Measurements from ENCODE around the gene GORAB.

The GORAB gene

GRCh38 chr1:170559166-170559565 is 27.2 kb downstream of the GORAB start:
- no peaks in the 10 kb centered on the region for H3K27me3 Mint-ChIP-seq
- H3K4me1 Mint-ChIP-seq (ENCODE audit: low read depth), result peaks cover 17% of the 10 kb centered on the region
- H3K27ac Mint-ChIP-seq, result no peak overlapping the region
- peaks cover 16% of the 10 kb centered on the region for H3K9me3 Mint-ChIP-seq
- no peak for DNase-seq
- H3K36me3 Mint-ChIP-seq (ENCODE audit: low read depth), result peaks cover 12% of the 10 kb centered on the region
- no peak overlapping the region for H3K4me3 Mint-ChIP-seq

DNA sequence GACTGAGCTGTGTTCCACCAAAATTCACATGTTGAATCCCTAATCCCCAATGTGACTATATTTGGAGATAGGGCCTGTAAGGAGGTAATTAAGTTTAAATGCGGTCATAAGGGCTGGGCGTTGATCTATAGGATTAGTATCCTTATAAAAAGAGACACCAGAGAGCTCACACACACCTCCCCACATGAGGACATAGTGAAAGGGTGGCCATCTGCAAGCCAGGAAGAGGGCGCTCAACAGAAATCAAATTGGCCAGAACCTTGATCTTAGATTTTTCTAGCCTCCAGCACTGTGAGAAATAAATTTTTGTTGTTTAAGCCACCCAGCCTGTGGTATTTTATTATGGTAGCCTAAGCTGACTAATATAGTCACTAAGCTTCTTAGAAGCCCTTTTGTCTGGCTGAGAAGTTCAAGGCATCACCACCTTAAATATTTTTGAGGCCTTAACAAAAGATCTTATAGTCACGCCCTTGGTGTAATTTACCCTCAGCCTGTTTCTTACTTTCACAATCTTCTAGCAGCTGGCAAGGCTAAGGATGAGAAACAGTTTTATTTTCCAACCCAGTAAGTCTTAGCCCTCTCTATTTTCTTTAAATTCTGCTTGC is 28.8 kb downstream of the GORAB start:
- Mint-ChIP-seq H3K36me3 (ENCODE audit: low read depth) (peaks cover 4% of the 10 kb centered on the region), H3K4me1 (ENCODE audit: low read depth) (peaks cover 17% of the 10 kb centered on the region), H3K4me3 (no peak overlapping the region), H3K9me3 (peaks cover 16% of the 10 kb centered on the region), H3K27me3 (no peaks in the 10 kb centered on the region), H3K27ac (no peak overlapping the region)
- DNase-seq, result no peak

DNA sequence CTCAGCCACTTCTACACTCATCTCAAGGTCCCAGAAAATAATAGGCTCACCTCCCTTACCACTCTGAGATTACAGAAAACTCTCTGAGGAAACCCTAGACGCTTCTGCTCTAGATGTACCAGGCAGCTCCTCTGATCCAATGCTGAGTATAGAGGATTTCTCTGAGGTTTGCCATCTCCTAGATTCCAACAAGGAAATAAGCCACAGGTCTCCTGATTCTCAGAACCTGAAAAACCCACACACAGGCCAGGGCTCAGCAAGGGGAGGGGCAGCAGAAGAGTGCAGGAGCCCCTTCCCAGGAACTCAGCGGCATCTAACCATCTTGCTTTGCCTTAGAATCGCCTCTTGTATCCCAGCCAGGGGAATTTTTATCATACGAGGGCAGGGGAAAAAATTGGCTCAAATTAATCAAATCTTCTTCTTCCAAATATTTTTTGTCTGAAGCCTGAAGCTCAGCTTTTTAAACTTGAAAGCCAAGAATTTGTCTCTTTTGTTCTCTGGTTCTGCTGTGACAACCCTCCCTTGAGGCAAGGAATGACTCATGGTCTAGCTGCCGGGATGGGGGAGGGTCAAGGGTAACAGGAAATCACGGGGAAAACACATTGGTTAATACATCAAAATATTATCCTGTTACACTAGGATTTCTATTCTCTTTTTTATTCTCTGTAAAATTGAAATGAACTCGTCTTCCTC is 30.8 kb downstream of the GORAB start:
- Mint-ChIP-seq H3K36me3 (ENCODE audit: low read depth) (peaks cover 4% of the 10 kb centered on the region), H3K27ac (peak overlapping the region; percentile 23), H3K27me3 (peaks cover 9% of the 10 kb centered on the region), H3K9me3 (peaks cover 16% of the 10 kb centered on the region), H3K4me1 (ENCODE audit: low read depth) (peaks cover 17% of the 10 kb centered on the region), H3K4me3 (no peak overlapping the region)
- no peak for DNase-seq

DNA sequence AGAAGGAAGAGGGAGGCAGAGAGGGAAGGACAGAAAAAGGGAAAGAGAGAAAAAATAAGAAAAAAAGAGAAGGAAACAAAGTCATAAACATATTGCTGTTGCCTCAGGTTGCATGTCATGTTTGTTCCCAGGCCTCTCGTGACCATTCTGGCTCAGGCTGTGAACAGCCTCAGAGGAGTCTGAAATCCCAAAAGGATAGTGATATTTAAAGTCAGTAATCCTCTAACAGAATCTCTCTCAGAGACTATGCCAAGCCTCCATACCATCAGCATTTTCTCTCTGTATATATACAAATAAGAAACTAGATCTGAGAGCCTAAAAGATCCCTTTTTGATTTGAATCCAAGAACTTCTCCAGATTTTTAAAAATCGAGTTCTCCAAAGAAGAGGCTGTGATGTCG is 35.2 kb downstream of the GORAB start:
- Mint-ChIP-seq H3K4me1 (ENCODE audit: low read depth) (peaks cover 17% of the 10 kb centered on the region), H3K27ac (no peak overlapping the region), H3K4me3 (no peak overlapping the region), H3K27me3 (peaks cover 32% of the 10 kb centered on the region), H3K36me3 (ENCODE audit: low read depth) (no peaks in the 10 kb centered on the region), H3K9me3 (peaks cover 8% of the 10 kb centered on the region)
- no peak for DNase-seq

GRCh38 chr1:170568197-170568596 is 36.2 kb downstream of the GORAB start:
- Mint-ChIP-seq H3K4me3 (no peak overlapping the region), H3K27me3 (peaks cover 35% of the 10 kb centered on the region), H3K36me3 (ENCODE audit: low read depth) (no peaks in the 10 kb centered on the region), H3K27ac (no peak overlapping the region), H3K4me1 (ENCODE audit: low read depth) (peaks cover 7% of the 10 kb centered on the region), H3K9me3 (peaks cover 12% of the 10 kb centered on the region)
- DNase-seq, result no peak

DNA sequence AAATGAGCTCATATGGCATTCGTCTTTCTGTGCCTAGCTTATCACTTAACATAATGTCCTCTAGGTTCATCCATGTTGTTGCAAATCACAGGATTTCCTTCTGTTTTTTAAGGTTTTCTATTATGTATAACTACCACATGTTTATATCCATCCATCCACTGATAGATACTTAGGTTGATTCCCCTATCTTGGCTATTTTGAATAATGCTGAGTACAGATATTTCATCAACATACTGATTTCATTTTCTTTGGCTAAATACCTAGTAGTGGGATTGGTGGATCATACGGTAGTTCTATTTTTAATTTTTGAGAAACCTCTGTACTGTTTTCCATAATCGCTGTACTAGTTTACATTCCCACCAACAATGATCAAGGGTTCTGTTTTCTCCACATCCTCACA is 45.0 kb downstream of the GORAB start:
- DNase-seq, result no peak
- peaks cover 6% of the 10 kb centered on the region for H3K9me3 Mint-ChIP-seq
- no peak overlapping the region for H3K4me3 Mint-ChIP-seq
- H3K4me1 Mint-ChIP-seq (ENCODE audit: low read depth), result no peaks in the 10 kb centered on the region
- H3K27ac Mint-ChIP-seq, result no peak overlapping the region
- H3K27me3 Mint-ChIP-seq, result peaks cover 45% of the 10 kb centered on the region
- H3K36me3 Mint-ChIP-seq (ENCODE audit: low read depth), result no peaks in the 10 kb centered on the region

DNA sequence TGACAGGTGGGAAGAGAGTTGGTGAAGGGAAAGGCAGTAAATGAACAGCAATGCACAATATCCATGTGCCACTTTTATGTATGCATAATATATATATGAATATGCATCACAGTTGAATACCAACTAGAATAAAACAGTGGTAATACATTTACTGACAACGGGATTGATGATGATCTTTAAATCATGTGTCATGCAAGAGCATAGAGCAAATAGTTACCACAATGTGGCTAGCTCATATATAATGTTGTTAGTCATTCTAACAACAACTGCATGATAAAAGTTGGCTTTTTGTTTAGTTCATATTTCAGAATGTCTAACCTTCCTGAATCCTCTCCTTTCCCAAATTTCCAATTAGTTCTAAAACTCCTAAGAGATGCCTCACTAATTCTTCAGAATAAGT is 46.4 kb downstream of the GORAB start:
- DNase-seq, result no peak
- H3K27me3 Mint-ChIP-seq, result peaks cover 40% of the 10 kb centered on the region
- H3K27ac Mint-ChIP-seq, result no peak overlapping the region
- no peak overlapping the region for H3K4me3 Mint-ChIP-seq
- H3K9me3 Mint-ChIP-seq, result no peaks in the 10 kb centered on the region
- H3K4me1 Mint-ChIP-seq (ENCODE audit: low read depth), result no peaks in the 10 kb centered on the region
- H3K36me3 Mint-ChIP-seq (ENCODE audit: low read depth), result no peaks in the 10 kb centered on the region

GRCh38 chr1:170580636-170581440 is 48.9 kb downstream of the GORAB start:
- Mint-ChIP-seq H3K36me3 (ENCODE audit: low read depth) (no peaks in the 10 kb centered on the region), H3K4me1 (ENCODE audit: low read depth) (no peaks in the 10 kb centered on the region), H3K4me3 (no peak overlapping the region), H3K27me3 (peaks cover 59% of the 10 kb centered on the region), H3K9me3 (no peaks in the 10 kb centered on the region), H3K27ac (no peak overlapping the region)
- DNase-seq, result no peak

DNA sequence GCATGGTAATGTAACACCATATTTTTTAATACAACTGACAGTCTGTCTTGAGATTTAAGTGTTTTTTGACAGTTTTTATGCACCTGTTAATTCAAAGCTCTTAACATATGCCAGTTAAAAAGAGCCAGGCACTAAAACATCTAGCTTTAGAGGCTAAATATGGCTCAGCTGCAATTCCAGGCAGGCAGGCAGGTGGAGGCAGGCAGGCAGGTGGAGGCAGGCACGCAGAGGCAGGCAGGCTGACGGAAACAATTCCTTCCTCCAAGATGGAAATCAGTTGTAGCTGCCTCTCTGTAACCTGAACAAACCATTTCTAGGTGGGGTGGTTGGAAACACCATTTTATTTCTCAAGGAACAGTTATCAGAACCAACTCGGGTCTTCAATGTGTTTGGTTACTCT is 51.2 kb downstream of the GORAB start:
- Mint-ChIP-seq H3K4me1 (ENCODE audit: low read depth) (peaks cover 8% of the 10 kb centered on the region), H3K36me3 (ENCODE audit: low read depth) (no peaks in the 10 kb centered on the region), H3K9me3 (no peaks in the 10 kb centered on the region), H3K27ac (no peak overlapping the region), H3K27me3 (peaks cover 55% of the 10 kb centered on the region), H3K4me3 (no peak overlapping the region)
- no peak for DNase-seq

- peaks cover 8% of the 10 kb centered on the region for H3K4me1 Mint-ChIP-seq (ENCODE audit: low read depth)
- peaks cover 63% of the 10 kb centered on the region for H3K27me3 Mint-ChIP-seq
- H3K36me3 Mint-ChIP-seq (ENCODE audit: low read depth), result no peaks in the 10 kb centered on the region
- H3K4me3 Mint-ChIP-seq, result no peak overlapping the region
- peak overlapping the region; percentile 15 for H3K27ac Mint-ChIP-seq
- DNase-seq, result no peak
- no peaks in the 10 kb centered on the region for H3K9me3 Mint-ChIP-seq
These were observed 54.6 kb downstream of the GORAB start for GRCh38 chr1:170586321-170587252.

GRCh38 chr1:170587253-170587593 is 55.3 kb downstream of the GORAB start:
- DNase-seq, result no peak
- no peaks in the 10 kb centered on the region for H3K9me3 Mint-ChIP-seq
- H3K27me3 Mint-ChIP-seq, result peaks cover 65% of the 10 kb centered on the region
- H3K4me1 Mint-ChIP-seq (ENCODE audit: low read depth), result peaks cover 8% of the 10 kb centered on the region
- H3K36me3 Mint-ChIP-seq (ENCODE audit: low read depth), result no peaks in the 10 kb centered on the region
- H3K27ac Mint-ChIP-seq, result peak overlapping the region; percentile 15
- H3K4me3 Mint-ChIP-seq, result no peak overlapping the region

DNA sequence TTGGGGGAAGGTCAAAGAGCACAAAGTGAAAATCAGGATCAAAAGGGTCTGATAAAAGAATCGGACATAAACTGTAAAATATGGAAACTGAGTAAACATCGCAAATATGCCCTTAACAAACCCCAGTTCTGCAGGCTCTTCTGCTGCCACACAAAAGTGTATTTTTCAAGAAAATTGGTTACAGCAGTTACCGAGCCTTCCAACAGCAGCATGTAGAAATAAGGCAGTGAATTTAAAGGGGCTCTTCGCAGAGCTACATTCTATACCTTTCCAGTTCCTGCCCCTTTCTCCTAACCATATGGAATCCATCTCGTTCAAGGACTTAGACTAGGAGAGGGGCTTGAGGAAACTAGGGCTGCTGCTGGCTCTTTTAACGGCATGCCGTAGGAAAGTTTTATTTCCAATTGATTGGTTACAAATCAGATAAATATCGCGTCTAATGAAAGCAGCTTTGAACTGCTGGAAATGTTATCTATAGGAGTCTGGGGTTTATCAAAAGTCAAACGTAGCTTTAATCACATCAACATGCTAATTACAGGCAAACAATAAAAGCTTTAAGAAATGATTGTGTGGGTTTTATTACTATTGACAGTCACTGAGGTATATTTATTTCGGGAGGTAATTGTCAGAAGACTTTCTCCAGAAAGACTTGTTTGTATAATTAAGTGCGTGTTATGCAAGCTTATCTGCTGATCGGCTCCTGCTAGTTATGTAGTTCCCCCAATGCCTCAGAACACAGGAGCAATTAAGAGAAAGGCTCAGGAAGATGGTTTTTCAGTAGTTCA is 59.1 kb downstream of the GORAB start:
- Mint-ChIP-seq H3K4me3 (no peak overlapping the region), H3K27ac (no peak overlapping the region), H3K36me3 (ENCODE audit: low read depth) (no peaks in the 10 kb centered on the region), H3K9me3 (peaks cover 4% of the 10 kb centered on the region), H3K4me1 (ENCODE audit: low read depth) (peaks cover 8% of the 10 kb centered on the region), H3K27me3 (peaks cover 60% of the 10 kb centered on the region)
- DNase-seq, result no peak

DNA sequence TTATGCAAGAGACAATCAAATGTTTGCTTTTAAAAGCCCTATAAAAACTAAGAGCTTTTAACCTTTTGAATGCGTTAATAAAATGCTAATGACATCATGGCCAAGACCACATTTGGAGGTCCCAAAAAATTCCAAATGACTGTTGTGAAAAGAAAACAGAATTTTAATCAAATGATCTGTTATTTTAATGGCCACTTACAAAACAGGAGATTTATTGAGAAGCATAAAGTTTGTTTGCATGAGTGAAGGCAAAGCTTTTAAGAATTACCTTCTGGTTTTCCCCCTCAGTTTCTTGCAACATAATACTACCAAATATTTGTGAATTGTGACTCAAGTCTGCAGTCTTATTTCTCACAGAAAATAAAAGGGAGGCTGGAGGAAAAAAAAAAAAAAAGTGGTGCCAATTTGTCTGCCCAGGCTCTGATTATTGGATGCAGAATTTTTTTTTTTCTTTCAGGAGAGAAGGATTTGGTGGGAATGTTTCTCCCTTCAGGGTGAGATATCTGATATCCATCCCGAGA is 60.7 kb downstream of the GORAB start:
- H3K4me3 Mint-ChIP-seq, result no peak overlapping the region
- DNase-seq, result no peak
- no peak overlapping the region for H3K27ac Mint-ChIP-seq
- H3K4me1 Mint-ChIP-seq (ENCODE audit: low read depth), result no peaks in the 10 kb centered on the region
- H3K27me3 Mint-ChIP-seq, result peaks cover 55% of the 10 kb centered on the region
- H3K9me3 Mint-ChIP-seq, result peaks cover 15% of the 10 kb centered on the region
- no peaks in the 10 kb centered on the region for H3K36me3 Mint-ChIP-seq (ENCODE audit: low read depth)
